ENCODE measurements around the gene ID2.

ID2 gene

DNA sequence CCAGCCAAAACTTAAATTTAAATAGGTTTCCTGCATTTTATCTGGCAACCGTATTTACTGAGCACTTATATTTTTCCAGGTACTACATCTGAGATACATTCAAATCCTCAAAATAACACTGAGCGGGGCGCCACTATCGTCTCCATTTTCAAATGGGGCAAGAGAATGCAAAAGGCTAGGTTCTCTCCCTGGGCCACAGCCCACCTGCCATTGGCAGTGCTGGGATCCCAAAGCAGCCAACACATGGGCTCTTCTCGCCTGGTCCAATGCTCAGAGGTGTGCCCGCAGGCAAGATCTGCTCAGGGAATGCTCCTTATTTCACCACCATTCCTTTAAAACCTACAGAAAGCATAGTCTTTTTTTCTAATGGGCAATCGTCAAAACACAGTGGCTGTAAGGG, 11.3 kb upstream of the ID2 start:
- DNase-seq, result no peak

DNA sequence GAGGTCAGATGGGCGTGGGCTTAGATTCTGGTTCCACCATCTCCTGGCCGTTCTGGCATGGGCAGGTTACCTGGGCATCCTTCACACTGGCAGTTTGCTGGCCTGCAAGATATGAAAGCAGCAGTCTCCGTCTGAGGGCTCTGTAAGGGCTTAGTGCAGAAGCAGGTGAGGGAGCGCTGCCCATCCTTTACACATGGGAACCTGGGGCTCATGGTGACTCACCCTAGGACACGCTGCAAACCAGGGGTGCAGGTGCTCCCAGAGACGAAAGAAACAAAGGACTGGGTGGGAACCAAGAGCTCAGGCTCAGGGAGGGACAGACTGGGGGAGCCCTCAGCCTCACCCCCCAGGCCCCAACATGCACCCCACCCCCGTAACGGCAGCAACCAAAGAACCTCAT, 10.7 kb upstream of the ID2 start:
- DNase-seq, result no peak

DNA sequence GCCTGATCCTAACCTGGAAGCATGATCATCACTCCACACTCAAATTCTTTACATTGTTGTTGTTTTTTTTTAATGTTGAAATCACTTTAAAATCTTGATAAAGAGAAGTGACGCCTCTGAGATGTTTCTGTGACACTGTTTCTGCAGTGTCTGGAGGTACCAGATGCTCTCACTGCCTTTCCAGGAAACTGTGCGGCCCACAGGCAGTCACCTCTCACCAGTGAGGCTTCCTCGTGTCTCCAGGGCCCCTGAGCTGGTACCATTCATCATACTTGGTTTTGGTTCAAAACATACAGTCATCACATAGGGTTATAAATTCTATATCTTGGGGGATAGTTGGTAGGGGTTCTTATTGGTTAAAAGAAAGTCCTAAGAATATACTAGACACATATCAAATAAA, 10.1 kb upstream of the ID2 start:
- no peak for DNase-seq

DNA sequence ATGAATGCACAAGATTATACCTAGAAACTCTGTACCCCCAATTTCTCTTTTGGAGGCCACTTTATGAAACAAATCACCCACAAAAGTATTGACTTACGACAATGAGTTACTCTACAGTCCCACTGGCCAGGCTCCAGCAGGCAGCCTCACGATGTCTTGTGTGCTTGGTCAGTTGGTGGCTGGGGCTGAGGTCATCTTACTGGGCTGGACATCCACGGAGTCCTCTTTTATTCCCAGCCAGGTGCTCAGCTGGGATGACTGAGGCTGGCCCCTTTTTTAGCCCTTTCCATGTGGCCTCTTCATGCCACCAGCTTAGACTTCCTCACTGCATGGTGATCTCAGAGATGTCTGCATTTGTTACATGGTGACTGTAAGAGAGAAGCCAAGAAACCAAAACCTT, 8.9 kb upstream of the ID2 start:
- no peak for DNase-seq

DNA sequence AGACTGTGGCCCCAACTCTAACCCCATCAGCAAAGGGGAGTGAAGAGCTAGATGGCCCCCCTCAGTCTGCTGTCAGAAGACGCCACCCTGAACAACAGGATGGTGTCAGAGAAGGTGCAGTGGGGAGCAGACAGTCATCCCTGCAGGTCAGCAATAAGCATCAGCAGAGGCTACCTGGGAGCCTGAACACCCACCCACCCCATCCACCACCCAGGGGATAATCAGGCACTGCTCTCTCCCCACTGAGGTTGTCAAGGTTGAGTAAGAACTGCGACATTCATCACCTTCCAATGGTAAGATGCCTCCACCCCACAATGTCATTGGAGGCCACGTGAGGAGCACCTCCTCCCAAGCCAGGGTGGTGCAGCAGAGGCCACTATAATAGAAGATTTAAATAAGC, 8.5 kb upstream of the ID2 start:
- no peak for DNase-seq

DNA sequence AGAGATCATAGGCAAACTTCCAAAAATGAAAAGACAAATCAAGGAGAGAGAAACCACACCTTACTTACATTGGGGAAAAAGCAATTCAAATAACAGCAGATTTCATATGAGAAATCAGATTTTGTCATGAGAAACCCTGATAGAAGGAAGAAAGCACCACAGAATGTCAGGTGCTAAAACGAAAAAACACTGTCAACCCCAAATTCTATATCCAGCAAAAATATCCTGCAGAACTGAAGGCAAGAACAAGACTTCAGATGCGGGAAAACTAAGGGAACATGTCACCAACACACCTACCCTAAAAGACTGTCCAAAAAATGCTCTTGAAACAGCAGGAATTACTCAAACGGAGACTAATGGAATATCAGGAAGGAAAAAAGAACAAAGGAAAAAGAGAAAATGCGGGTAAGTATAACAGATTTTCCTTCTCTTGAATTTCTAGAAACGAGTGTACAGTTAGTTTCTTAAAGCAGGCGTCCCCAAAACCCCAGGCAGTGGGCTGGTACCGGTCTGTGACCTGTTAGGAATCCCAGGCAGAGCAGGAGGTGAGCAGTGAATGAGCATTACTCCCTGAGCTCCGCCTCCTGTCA, 7.3 kb upstream of the ID2 start:
- DNase-seq, result no peak

DNA sequence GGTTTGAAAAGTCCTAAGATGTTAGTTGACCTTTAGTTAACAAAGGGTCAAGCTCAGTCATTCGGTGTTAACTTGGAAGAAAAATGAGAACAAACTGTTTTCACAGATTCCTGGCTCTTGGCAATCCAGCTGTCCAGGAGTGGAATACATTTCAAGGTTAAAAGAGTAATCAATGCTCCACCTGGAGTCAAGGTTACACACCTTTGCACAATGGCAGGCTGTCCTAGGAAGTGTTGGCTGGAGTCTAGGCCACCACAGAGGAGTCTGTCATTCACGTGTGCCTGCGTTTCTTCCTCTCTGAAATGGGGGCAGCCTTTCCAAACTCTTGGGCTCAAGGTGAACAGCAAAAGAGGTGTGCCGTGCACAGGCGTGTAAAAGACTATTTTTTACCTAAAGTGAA, 6.3 kb upstream of the ID2 start:
- DNase-seq, result no peak

DNA sequence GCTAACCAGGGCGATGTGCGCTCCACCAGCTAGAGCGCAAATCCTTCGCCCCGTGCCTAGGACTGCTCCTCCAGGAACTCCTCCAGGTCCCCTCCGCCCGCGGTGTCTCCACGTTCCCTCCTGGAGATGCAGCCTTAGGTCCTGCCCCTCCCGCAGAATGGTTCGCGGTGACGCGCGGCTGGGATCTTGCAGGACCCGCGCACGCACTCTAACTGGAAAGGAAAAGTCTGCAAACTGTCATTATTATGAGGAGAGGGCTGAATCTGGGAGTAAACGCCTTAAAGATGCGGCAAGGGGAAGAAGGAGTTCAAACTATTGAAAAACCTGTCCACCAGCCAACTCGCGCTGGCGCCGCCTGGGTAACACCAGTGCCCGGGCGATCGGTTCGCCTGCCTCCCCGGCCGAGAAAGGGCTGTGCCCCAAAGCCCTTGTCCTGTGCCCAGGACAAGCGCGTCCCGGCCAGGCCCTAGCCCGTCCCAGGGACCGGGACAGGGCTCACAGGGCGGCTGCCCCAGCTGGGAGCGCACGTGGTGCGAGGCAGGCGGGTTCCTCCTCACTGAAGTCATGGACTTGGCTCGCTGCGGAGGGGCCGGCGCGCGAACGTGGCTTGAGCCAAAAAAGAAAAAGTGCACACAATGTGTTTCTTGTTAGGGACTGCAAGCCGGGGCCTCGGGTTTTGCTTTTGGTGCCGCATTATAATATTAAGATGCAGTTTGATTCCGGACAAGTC, 5.5 kb upstream of the ID2 start:
- DNase-seq, result peak; percentile 80 to 86

DNA sequence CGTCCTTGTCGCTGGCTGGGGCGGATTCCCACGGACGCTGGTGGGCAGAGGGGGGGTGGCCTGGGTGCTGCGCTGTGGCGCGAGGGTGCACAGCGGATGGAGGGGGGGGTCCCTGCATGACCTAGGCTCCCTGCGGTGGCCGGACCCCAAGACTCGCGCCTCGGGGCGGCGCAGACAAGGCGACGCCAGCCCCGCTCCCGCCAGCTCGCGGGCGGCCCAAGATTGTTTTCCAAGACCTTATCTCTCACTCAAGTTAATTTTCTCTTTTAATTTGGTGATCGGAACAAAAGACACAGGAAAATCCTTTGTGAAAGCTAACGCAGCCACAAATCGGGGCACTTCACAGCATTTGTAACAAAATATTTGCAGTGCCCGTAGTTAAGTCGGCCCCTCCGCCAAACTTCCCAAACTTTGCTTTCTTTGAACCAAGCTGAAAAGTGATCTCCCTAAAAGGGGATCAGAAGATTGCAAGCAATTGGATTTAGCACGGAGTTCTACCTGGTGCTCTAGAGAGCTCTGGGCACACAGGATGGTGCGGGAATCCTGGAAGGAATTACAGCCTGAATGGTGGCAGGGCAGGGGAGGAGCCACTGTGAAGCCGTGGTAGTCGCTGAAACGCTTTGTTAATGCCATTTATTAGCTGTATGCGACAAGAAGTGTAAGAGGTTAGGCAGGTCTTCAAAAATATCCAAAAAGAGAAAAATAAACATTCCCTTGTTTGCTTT, 4.8 kb upstream of the ID2 start:
- DNase-seq, result no peak

DNA sequence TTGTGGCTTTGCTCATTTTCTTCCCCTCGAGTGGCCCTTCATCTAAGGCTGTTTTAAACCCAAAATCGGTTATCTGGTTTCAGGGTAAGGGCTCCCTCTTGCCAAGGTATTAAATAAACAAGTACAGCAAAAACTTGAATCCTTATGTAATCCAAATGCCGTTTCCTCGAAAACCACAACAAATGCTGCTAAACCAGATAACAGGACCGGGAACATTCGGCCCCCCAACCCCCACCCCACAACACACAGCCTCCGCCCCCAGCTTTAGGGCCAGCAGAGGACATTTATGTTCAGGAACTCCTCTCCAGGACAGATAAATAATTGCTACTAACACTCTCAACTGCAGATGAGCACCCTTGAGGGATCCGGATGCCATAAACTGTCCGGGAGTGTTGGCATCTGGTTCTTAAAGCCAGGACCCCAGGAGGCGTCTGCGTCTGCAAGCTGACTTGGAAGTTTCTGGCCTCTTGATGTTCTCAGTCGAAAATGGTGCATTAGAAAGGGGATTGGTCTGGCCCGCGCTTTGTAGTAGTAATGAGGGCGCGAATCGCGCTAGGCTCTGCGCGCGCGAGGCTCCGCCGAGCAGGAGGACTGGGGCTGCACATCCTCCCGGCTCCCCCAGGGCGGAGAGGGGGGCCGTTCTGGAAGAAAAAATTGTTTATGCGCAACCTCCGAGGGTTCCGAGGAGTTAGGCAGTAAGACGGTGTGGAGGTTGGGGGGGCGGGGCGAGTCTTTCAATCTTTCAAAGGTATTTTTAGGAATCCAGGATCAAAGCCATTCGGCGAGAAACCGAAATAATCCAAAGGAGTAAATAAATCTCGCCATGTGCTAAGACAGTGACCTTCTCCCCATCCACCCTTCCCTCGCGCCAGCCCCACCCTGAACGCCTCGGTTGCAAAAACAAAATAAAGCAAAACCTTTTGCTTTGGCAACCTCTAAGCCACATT, 3.9 kb upstream of the ID2 start:
- peak in 1 of 2 donors; percentile 33 for DNase-seq

DNA sequence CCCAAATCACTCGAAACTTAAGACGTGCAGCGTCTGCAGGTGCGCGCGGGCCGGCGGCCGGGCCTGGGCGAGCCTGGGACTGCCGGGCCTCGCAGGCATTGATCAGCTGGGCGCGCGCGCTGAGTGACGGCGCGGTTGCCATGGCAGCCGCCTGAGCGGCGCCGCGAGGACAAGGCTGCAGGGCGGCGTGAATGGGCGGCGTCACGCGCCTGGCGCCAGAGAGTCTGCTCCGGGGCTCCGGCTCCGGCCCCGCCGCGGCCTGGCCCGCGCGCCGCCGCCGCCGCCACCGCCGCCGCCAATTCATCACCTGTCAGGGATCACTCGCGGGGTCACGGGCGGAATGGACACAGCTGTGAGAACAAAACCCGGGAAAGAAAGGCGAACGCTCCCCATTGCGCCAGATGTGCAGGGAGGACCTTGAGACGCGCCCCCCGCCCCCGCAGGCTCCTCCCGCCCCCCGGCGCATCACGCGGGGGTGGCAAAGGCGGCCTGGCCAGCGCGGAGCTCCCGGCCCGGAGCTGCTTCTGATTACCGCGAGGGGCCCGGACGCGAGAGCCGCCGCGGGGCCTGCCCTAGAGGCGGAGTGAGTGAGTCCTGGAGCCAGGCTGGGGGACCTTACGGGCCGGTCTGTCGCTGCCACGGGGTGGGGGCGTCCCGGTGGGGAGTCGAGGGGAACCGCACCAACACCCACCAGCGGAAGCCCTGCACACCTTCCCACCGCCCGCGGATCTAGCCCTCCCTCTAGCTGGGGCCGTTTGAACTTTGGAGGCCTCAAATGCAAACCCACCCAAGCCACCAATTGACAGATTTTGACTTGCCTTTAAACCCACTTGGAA, 2.9 kb upstream of the ID2 start:
- DNase-seq, result peak; percentile 82 to 86

DNA sequence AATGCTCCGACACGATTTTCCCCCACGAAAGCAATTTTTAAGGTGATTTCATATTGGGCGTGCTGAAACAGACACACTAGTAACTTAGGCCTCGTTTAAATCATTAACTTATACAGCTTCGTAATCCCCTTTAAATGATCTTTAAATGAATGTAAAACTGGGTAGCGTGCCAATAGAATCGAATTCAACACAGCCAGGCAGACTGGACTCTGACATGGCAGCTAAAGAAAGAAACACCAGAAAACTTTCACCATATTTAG, 2.4 kb upstream of the ID2 start:
- no peak for DNase-seq

DNA sequence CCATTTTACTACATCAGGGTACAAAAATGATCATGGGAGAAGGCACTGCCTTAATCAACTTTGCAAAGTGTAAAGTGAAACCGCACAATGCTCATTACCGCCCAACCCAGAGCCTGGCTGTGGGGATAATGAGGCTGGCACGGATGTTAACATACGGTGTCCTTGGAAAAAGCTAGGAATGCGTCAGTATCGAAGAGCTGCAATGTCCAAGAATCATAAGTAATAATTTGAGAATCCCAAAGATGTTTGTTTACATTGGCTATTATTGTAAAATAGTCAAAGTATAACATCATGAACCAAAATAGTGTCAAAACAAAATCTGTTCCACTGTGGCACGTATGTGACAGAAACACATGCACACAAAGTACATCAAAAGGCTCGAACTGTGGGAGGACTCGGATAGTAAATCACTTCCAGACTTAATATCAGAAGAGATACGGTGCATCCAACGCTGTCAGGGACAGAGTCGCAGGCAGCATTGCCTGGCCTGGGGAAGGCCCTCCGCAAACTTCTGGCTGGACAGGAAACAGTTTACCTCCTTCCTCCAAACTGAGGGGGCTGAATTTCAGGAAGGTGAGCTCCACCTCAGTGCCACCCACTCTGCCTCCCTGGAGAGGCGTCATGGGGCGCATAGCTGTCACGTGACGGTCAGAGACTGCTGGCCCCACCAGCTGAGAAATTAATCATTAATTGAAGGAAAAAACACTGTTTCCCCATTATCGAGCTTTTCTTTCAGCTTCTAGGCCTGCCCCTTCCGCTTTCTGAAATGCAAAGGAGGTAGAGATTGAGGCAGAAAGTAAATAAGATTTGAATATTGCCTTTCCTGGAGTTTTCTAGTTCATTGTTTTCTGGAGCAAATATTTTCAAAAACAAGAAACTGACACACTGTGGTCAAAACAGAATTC, 1.8 kb upstream of the ID2 start:
- peak; percentile 20 to 50 for DNase-seq

DNA sequence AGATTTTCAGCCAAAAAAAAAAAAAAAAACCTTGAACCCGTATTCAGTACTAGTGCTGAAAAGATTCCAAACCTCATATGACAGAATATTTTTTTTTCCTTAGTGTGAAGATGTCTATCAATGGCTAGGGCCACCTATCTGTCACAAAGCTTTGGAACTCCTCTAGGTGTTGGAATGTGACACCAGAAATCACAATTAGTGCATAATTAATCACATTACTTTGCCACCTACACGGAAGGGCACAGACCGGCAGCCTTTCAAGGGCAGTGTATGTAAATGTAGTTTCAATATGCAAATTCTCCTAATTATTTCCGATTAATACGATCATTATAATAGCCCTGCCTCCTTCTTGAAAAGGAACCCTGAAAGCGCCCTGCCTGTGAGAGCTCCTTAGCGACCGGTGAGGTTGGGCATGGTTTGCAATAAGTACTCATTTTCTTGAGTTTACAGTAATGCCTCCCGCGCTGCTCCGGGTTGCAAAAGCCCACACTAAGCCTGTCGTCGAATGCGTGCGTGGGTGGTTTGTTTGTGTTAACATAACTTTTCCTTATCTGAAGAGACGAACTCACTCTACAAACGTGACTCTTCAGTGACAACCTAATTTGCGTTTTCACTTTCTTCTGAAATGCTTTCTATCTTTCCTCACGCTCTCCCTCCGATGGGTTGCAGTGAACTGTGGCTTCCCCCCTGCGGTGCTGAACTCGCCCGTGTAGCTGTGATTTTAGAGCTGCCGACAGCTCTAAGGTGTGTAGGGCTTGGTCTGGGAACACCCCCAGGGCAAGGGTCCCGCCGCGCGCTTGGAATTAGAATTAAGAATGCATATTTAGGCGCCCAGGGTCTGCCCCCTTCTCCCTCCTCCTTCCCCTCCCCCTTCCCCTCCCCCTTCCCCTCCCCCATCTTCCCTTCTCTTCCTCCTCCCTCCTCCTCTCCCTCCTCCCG, 765 bp upstream of the ID2 start:
- DNase-seq, result peak; percentile 53 to 67

DNA sequence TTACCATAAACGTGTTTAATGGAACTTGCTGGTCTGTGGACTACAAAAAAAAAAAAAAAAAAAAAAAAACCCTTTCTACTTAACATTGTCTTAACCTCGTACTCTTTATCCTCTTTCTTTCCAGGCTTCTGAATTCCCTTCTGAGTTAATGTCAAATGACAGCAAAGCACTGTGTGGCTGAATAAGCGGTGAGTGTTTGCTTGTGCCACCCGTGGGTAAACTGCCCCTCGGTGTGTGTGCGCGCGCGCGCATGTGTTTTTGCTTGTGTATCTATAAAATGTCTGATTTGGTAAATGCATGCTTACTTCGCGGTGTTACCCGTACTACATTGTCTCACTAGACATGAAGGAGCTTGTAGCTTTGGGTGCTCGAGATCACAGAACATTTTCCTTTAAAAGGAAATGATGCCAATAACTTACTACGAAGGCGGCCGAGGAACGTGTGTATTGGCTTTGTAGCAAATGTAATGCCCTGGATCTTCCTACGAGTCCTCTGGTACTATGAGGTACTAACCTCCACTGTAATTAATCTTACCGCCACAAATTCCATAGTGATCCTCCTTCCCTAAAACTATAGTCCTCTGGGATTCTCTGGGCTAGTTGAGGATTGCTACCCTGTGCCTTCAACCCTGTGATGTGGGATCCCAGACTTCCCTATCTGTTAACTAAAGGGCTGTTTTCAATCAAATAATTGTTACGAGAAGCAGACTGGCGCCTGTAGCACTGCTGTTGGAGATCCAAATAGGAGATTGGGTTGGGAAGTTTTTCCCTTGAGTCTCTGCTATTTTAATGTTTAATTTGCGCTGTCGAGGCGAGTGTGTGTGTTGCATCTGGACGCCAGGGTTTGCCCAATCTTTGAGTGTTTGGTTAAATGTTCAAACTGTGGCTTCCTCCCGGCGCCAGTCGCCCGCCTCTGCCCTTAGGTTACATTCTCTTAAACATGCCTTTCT, 1.1 kb downstream of the ID2 start:
- peak in 1 of 2 donors; percentile 30 for DNase-seq

DNA sequence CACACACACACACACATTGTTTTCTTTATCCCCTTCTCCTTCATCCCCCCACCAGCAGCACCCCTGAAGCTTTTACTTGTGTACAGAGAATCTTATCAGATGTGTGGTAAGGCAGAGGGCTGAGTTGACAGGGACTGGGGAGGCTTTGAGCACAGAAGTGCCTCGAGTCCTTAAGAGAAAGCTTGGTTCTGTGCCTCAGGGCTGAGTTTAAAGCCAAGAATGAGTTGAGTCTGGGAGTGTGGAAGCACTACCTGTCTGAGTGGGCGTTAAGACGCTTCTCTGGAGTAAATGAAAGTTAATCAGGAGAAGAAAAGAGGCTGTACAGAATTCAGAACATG, 2.7 kb downstream of the ID2 start:
- DNase-seq, result peak in 1 of 2 donors; percentile 33

DNA sequence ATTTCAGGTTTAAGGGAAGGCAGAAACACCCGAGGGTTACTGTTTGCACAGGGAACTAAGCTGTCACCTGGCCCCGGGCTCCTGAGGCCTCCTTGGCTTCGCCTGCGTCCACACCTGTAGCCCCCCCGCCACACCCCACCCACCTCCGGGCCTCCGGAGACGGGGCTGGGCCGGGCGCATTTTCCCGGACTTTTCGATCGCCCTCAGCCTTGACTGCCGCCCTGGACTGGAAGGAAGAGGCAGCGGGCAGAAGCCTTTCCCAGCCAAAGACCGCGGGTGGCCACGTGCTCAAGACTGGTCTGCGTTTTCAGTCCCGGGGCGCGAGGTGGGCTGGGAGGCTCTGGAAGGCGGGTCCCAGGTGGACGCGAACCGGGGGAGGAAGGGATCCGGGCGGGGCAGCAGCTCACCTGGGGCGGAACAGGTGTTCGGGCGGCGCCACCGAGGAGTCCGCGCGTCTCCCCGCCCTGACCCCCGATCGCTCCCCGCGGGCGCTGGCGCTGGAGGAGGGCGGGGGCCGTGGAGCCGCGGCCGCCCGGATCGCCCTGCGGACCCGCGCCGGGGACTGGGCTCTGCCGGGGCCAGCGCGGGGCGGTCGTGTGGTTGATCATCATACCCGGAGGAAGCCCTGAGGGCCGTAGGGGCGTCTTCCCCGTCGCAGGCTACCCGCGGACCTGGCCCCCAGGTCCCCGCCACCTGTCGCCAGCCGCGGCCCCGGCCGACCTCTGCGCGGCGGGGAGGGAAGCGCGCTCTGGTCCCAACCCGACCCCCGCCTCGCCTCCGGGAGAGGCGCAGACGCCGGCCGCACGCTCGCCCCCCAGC, 3.2 kb downstream of the ID2 start:
- DNase-seq, result peak in 1 of 2 donors; percentile 43

Data from hippocampal formation (tissue), 2 donors.